Posterior vena cava (tissue), 2 donors: ENCODE results near the gene TMEM178B. TPM values are rescaled to one million over a fixed set of nuclear protein-coding genes. Genes with fewer than 3 reads are reported as not detected.

Experiments used
- DNase-seq: peaks from one replicate; pipeline ENCODE4 v3.0.0-alpha.2; 2020; ENCODE audit warnings: low spot score
- intact Hi-C, 2 donors: fragments of 100-400 bp; cut with DNase I; formaldehyde crosslinking; loops; one replicate each; pipeline versions ENCODE4 v1.14.1 to v1.14.2; 2022 to 2023
- total RNA-seq, 2 donors: library from RNA; stranded (reverse); fragmentation: NEBNext Ultra II Directional; extraction: Animal tissue kit (Norgen Biotek cat#: 25700); gene quantifications; one replicate each; pipeline ENCODE4 v1.2.1, GENCODE V29; 2021
- donor health status: DM: yes; HTN: yes; CAD: no.
- donor health status: DM: yes; HTN: yes; CAD: no.

Gene TMEM178B
- total RNA-seq, 2 donors from 2014 or later, result 1.00 to 1.2 TPM

- intact Hi-C loops, result no loop called here
- no peak for DNase-seq
Observed at GRCh38 chr7:141238596-141239243, 164.9 kb downstream of the TMEM178B start.

- DNase-seq, result no peak
- intact Hi-C loops, result no loop called here
Observed at GRCh38 chr7:141239661-141240060, 165.8 kb downstream of the TMEM178B start.

- DNase-seq, result no peak
- intact Hi-C loops, result no loop called here
Observed at GRCh38 chr7:141242568-141242967, 168.7 kb downstream of the TMEM178B start.

- intact Hi-C loops, result no loop called here
- no peak for DNase-seq
Observed at GRCh38 chr7:141243368-141243767, 169.5 kb downstream of the TMEM178B start.

GRCh38 chr7:141244435-141244834 lies 170.6 kb downstream of the TMEM178B start:
- no peak for DNase-seq
- intact Hi-C loops, result no loop called here

GRCh38 chr7:141246426-141246825 lies 172.6 kb downstream of the TMEM178B start:
- no peak for DNase-seq
- intact Hi-C loops, result no loop called here

GRCh38 chr7:141251180-141251579 lies 177.3 kb downstream of the TMEM178B start:
- DNase-seq, result no peak
- intact Hi-C loops, result no loop called here

- intact Hi-C loops, result no loop called here
- no peak for DNase-seq
Observed at GRCh38 chr7:141251957-141252356, 178.1 kb downstream of the TMEM178B start.

- intact Hi-C loops, result no loop called here
- DNase-seq, result no peak
Observed at GRCh38 chr7:141257597-141257996, 183.7 kb downstream of the TMEM178B start.

- intact Hi-C loops, result no loop called here
- no peak for DNase-seq
Observed at GRCh38 chr7:141258559-141258958, 184.7 kb downstream of the TMEM178B start.

GRCh38 chr7:141262101-141263090 lies 188.5 kb downstream of the TMEM178B start:
- DNase-seq, result no peak
- intact Hi-C loops, result no loop called here

- intact Hi-C loops, result no loop called here
- no peak for DNase-seq
Observed at GRCh38 chr7:141263508-141263907, 189.6 kb downstream of the TMEM178B start.

- no peak for DNase-seq
- intact Hi-C loops, result no loop called here
Observed at GRCh38 chr7:141263983-141264382, 190.1 kb downstream of the TMEM178B start.

- intact Hi-C loops, result no loop called here
- no peak for DNase-seq
Observed at GRCh38 chr7:141264511-141264910, 190.6 kb downstream of the TMEM178B start.

GRCh38 chr7:141265668-141266067 lies 191.8 kb downstream of the TMEM178B start:
- no peak for DNase-seq
- intact Hi-C loops, result no loop called here

- intact Hi-C loops, result no loop called here
- DNase-seq, result no peak
Observed at GRCh38 chr7:141268614-141269013, 194.8 kb downstream of the TMEM178B start.

GRCh38 chr7:141271451-141271850 lies 197.6 kb downstream of the TMEM178B start:
- no peak for DNase-seq
- intact Hi-C loops, result no loop called here

- intact Hi-C loops, result no loop called here
- no peak for DNase-seq
Observed at GRCh38 chr7:141272417-141272816, 198.6 kb downstream of the TMEM178B start.

GRCh38 chr7:141275350-141275749 lies 201.5 kb downstream of the TMEM178B start:
- DNase-seq, result no peak
- intact Hi-C loops, result no loop called here

GRCh38 chr7:141276031-141276430 lies 202.2 kb downstream of the TMEM178B start:
- DNase-seq, result no peak

GRCh38 chr7:141280100-141280499 lies 206.2 kb downstream of the TMEM178B start:
- no peak for DNase-seq
- intact Hi-C loops, result no loop called here

More at GRCh38 chr7:141276031-141276430, 202.2 kb downstream of the TMEM178B start:
- intact Hi-C loops, result no loop called here
